Coronary artery (tissue), 2 donors: Measurements from ENCODE around the gene TTC34.

Source experiments
- DNase-seq: peaks from one replicate; pipeline ENCODE4 v3.0.0-alpha.2; 2017; ENCODE audit warnings: low spot score
- H3K27ac ChIP-seq, 2 donors: fragments of 200-600 bp; sonication (generic); one replicate each; pipeline ENCODE4 v1.5.1; 2016 to 2019
- H3K4me3 ChIP-seq: fragments of 200-600 bp; sonication (generic); 2 replicates; pipeline ENCODE4 v1.5.1; 2016; ENCODE audit warnings: mild to moderate bottlenecking, moderate library complexity
- CTCF ChIP-seq: fragments of 200-600 bp; sonication (generic); IDR thresholded peaks from one replicate; pipeline ENCODE4 v1.5.1; 2019; ENCODE audit warnings: antibody characterized with exemption

The TTC34 gene

GRCh38 chr1:2595812-2596529 lies 205.5 kb downstream of the TTC34 start:
- no peak overlapping the region for H3K27ac ChIP-seq
- H3K4me3 ChIP-seq = no peak overlapping the region
- peak; percentile 68 for DNase-seq
- no peak for TF ChIP-seq CTCF

- no peak for TF ChIP-seq CTCF
- Histone ChIP-seq H3K27ac (no peak overlapping the region), H3K4me3 (no peak overlapping the region)
- DNase-seq = peak; percentile 61
Observed at GRCh38 chr1:2595261-2595811, 206.2 kb downstream of the TTC34 start.

- no peak overlapping the region for H3K4me3 ChIP-seq
- no peak for DNase-seq
- H3K27ac ChIP-seq = no peak overlapping the region
- no peak for TF ChIP-seq CTCF
Observed at GRCh38 chr1:2594641-2595131, 206.8 kb downstream of the TTC34 start.

- no peak for DNase-seq
- TF ChIP-seq CTCF = no peak
- Histone ChIP-seq H3K27ac (no peak overlapping the region), H3K4me3 (peak overlapping the region; percentile 54)
Observed at GRCh38 chr1:2594001-2594640, 207.4 kb downstream of the TTC34 start.

GRCh38 chr1:2593251-2593878 lies 208.1 kb downstream of the TTC34 start:
- H3K4me3 ChIP-seq = peak overlapping the region; percentile 54
- no peak overlapping the region for H3K27ac ChIP-seq
- TF ChIP-seq CTCF = no peak
- no peak for DNase-seq

- H3K4me3 ChIP-seq = no peak overlapping the region
- TF ChIP-seq CTCF = no peak
- no peak for DNase-seq
- no peak overlapping the region for H3K27ac ChIP-seq
Observed at GRCh38 chr1:2592672-2593071, 208.8 kb downstream of the TTC34 start.
